Activated CD8-positive, alpha-beta T cell treated with anti-CD3 and anti-CD28 coated beads, Interleukin-2, amount 10 ng/mL, durations not matched to agents 7 days and 5 days (primary cell): ENCODE results near the gene ZNF644. TPM values are rescaled to one million over a fixed set of nuclear protein-coding genes. Genes with fewer than 3 reads are reported as not detected.
"Not testable (repeated sequence)": the region's sequence is repeated elsewhere in the genome, so short reads cannot be mapped to it uniquely, and the experiment has no call there.

Source experiments
- ATAC-seq: fragments of 150-1000 bp; cut with Tn5 transposase; one replicate; pipeline ENCODE4 v1.10.0; 2021; ENCODE audit warnings: moderate library complexity
- CTCF ChIA-PET: fragments of 350-600 bp; sonication (Branson Sonifier 250); formaldehyde crosslinking; loops from one replicate; lab custom pipeline; 2021; ENCODE audit warnings: antibody characterized with exemption; lab: Charles Lee
- POLR2A ChIA-PET: fragments of 350-600 bp; sonication (Branson Sonifier 250); formaldehyde crosslinking; loops from one replicate; lab custom pipeline; 2021; ENCODE audit warnings: antibody characterized with exemption; lab: Charles Lee
- DNase-seq: peaks from one replicate; pipeline ENCODE4 v3.0.0-alpha.2; 2020
- H3K27ac Mint-ChIP-seq: one replicate; pipeline ENCODE4 v1.8.0; 2021; ENCODE audit warnings: mild to moderate bottlenecking, mixed read lengths
- H3K27me3 Mint-ChIP-seq: one replicate; pipeline ENCODE4 v1.8.0; 2021; ENCODE audit warnings: low read depth, mixed read lengths
- H3K36me3 Mint-ChIP-seq: one replicate; pipeline ENCODE4 v1.8.0; 2021; ENCODE audit warnings: low read depth, mixed read lengths
- H3K4me1 Mint-ChIP-seq: one replicate; pipeline ENCODE4 v1.8.0; 2021; ENCODE audit warnings: low read depth, mixed read lengths
- H3K4me3 Mint-ChIP-seq: one replicate; pipeline ENCODE4 v1.8.0; 2021; ENCODE audit warnings: mild to moderate bottlenecking, mixed read lengths
- H3K9me3 Mint-ChIP-seq: one replicate; pipeline ENCODE4 v1.8.0; 2022; ENCODE audit warnings: mixed read lengths; ENCODE audit not compliant: insufficient read depth
- total RNA-seq, 2 experiments: library from RNA; stranded (reverse); gene quantifications; one replicate each; pipeline ENCODE4 v1.2.3, GENCODE V29; 2021

The ZNF644 gene
- total RNA-seq = 10 to 100 TPM; 49.4 to 52.2 TPM

DNA sequence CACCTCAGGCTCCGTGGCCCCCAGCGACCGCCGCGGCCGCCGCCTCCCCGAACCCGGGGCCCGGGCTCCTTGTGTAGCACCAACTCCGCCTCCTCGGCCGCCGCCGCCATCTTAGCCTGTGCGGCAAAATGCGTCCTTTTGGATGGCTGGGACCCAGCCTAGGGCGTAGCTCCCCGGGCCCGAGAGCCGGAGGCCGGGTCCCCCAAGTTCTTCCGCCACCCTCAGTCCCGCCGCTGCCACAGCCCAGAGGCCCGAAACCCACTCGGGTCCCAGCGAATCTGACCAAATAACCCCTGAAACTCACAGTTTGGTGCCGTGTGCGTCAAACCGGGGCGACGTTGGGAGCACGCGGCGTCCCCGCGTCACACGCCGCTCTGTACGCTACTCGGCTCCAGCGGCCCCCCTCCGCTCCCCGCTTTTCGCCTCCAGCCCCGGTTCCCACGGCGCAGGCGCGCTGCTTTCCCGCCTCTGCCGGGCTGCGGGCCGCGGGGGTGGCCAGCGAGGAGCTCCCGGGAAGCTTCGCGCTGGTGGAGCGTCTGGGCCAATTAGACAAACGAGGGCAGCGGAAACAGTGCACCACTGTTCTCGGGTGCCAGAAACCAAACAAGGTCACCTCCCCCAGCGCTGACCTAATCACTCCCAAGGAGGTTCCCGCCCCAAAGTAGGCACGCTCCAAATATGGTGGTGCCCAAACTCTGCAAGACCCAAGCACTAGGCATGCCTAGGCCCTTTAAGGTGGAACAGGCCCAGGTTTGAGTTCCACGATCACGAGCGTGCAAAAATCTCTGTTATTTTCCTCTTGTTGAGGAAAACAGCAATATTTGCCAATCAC, at the start of gene ZNF644:
Gene ZNF644 (minus strand): TSS at position 350 of the 832 bp plus-strand sequence. CDS start 39,682 bp downstream, outside the sequence.
- H3K9me3 Mint-ChIP-seq = no peaks in the 10 kb centered on the region
- ChIA-PET CTCF (no interaction called here), POLR2A (interaction anchor here (0.6 to 1.3 kb wide), 7 partner anchors 10 to 300 kb away, joined by 3 to 8 read pairs (median 4); no protein-coding TSS in a partner anchor)
- peak within 1 kb of the TSS; percentile 94 for H3K4me3 Mint-ChIP-seq
- H3K36me3 Mint-ChIP-seq = peaks cover 29% of the 10 kb centered on the region
- DNase-seq = peak; percentile 94
- H3K27ac Mint-ChIP-seq = peak within 1 kb of the TSS; percentile 99
- H3K27me3 Mint-ChIP-seq = no peaks in the 10 kb centered on the region
- ATAC-seq = peak; percentile 86
- peaks cover 41% of the 10 kb centered on the region for H3K4me1 Mint-ChIP-seq

DNA sequence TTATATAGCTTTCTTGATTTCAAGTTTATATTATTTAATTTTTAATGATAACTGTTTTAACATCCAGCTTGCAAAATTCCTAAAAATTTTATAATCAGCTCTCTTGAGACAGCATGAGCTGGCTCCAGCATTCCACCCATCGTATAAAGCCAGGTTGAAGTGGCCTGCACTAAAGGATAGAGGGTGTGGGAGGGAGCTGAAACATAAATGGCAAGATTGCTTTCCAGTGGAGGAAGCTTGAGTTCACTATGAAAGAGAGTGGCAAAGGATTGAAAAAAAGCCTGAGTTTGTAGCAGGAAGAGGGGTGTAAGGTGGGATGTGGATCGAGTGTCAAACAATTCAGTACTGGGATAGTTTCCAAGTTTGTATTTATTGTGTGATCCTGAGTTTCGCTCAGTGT, 48.5 kb upstream of the ZNF644 start:
- CTCF ChIA-PET = interaction anchor here (0.8 kb wide), 1 partner anchor 9 kb away, joined by 3 read pairs; no protein-coding TSS in a partner anchor
- POLR2A ChIA-PET = no interaction called here
- H3K4me1 Mint-ChIP-seq = no peaks in the 10 kb centered on the region
- no peak for ATAC-seq
- no peak for DNase-seq
- H3K36me3 Mint-ChIP-seq = no peaks in the 10 kb centered on the region
- peaks cover 3% of the 10 kb centered on the region for H3K27me3 Mint-ChIP-seq
- no peak overlapping the region for H3K27ac Mint-ChIP-seq
- no peaks in the 10 kb centered on the region for H3K9me3 Mint-ChIP-seq
- no peak overlapping the region for H3K4me3 Mint-ChIP-seq

- ATAC-seq (no peak), DNase-seq (no peak)
- H3K4me1 Mint-ChIP-seq = no peaks in the 10 kb centered on the region
- H3K27ac Mint-ChIP-seq = no peak overlapping the region
- no peaks in the 10 kb centered on the region for H3K36me3 Mint-ChIP-seq
- ChIA-PET CTCF (no interaction called here), POLR2A (no interaction called here)
- peaks cover 3% of the 10 kb centered on the region for H3K27me3 Mint-ChIP-seq
- no peaks in the 10 kb centered on the region for H3K9me3 Mint-ChIP-seq
- no peak overlapping the region for H3K4me3 Mint-ChIP-seq
Observed at GRCh38 chr1:91066538-91066937, 44.7 kb upstream of the ZNF644 start.

GRCh38 chr1:91065337-91065736, 43.5 kb upstream of the ZNF644 start:
- Mint-ChIP-seq H3K4me3 (no peak overlapping the region), H3K4me1 (no peaks in the 10 kb centered on the region), H3K36me3 (no peaks in the 10 kb centered on the region), H3K9me3 (no peaks in the 10 kb centered on the region), H3K27ac (no peak overlapping the region), H3K27me3 (peaks cover 3% of the 10 kb centered on the region)
- CTCF ChIA-PET = no interaction called here
- ATAC-seq (no peak), DNase-seq (no peak)
- POLR2A ChIA-PET = no interaction called here

GRCh38 chr1:91063403-91063802, 41.6 kb upstream of the ZNF644 start:
- H3K9me3 Mint-ChIP-seq, H3K4me3 Mint-ChIP-seq, CTCF ChIA-PET, H3K4me1 Mint-ChIP-seq, DNase-seq, H3K36me3 Mint-ChIP-seq, H3K27ac Mint-ChIP-seq, ATAC-seq, H3K27me3 Mint-ChIP-seq: not testable (repeated sequence)
- POLR2A ChIA-PET = interaction anchor here (0.6 kb wide), 1 partner anchor 28 kb away, joined by 3 read pairs; no protein-coding TSS in a partner anchor

DNA sequence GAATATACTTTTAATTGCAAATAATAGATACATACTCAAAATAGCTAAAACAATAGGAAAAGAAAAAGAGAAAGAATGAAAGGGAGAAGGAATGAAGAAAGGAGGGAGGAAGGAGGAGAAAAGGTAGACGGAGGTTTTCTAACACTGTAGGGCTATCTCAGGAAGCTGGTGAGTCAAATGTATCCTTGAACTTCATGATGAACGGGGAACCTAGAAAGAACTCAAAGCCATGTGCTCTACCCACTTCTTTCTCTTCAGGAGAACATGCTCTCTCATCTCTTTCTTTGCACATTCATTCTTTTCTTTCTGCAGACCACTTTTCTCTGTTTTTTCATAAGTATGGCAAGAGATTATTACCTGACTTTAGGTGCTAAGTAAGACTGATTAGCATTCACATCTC, 37.3 kb upstream of the ZNF644 start:
- Mint-ChIP-seq H3K27me3 (peaks cover 7% of the 10 kb centered on the region), H3K9me3 (no peaks in the 10 kb centered on the region), H3K4me3 (no peak overlapping the region), H3K36me3 (no peaks in the 10 kb centered on the region), H3K4me1 (no peaks in the 10 kb centered on the region), H3K27ac (no peak overlapping the region)
- POLR2A ChIA-PET = no interaction called here
- CTCF ChIA-PET = no interaction called here
- DNase-seq = no peak
- no peak for ATAC-seq

DNA sequence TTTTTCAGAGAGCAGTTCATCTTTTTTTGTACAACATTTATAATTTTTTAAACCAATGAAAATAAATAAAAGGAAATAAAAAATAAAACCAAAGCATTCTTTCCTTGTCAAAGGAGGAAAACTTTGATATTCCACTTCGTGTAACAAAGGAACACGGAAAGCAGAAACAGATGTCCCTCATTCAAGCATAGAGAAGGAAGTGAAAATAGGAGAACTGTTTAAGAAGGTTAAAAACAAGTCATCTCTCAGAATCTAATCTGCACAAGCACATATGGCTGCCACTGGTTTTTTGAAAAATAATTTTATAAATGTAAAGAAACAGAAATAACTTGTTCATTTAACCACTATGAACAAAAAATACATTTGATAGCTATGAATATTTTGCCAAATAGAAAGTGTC, 35.9 kb upstream of the ZNF644 start:
- no peaks in the 10 kb centered on the region for H3K9me3 Mint-ChIP-seq
- H3K4me3 Mint-ChIP-seq = no peak overlapping the region
- H3K27me3 Mint-ChIP-seq = peaks cover 7% of the 10 kb centered on the region
- no peak overlapping the region for H3K27ac Mint-ChIP-seq
- no peaks in the 10 kb centered on the region for H3K4me1 Mint-ChIP-seq
- ChIA-PET POLR2A (no interaction called here), CTCF (interaction anchor here (0.7 kb wide), 1 partner anchor 209 kb away, joined by 3 read pairs; no protein-coding TSS in a partner anchor)
- DNase-seq (no peak), ATAC-seq (no peak)
- no peaks in the 10 kb centered on the region for H3K36me3 Mint-ChIP-seq

DNA sequence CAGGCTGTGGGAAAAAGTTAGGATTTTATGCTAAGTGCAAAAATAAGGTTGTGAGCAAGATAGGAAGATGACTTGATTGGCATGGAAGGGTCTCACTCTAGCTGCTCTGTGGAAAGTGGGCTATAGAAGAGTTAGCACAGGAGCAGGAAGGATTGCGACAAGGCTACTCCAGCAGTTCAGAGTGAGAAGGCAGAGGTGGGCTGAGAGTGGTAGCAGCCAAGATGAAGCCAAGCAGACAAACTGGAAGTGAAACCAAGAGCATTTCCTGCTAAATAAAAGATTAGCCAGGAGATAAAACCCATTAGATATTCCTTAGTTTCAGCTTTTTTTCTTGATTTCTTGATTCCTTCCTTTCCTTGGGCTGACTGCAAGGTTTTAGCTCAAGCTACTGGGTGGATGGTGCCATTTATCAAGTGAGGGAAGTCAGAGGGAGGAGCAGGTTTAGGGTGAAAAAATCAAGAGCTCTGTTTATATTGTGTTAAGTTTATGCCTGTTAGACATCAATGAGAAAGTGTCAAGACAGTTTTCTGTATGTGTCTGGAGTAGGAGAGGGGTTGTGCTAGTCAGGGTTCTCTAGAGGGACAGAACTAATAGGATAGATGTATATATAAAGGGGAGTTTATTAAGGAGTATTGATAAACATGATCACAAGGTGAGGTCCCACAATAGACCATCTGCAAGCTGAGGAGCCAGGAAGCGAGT, 33.1 kb upstream of the ZNF644 start:
- Mint-ChIP-seq H3K27ac (no peak overlapping the region), H3K4me1 (no peaks in the 10 kb centered on the region), H3K36me3 (no peaks in the 10 kb centered on the region), H3K27me3 (peaks cover 9% of the 10 kb centered on the region), H3K4me3 (no peak overlapping the region), H3K9me3 (no peaks in the 10 kb centered on the region)
- no peak for DNase-seq
- CTCF ChIA-PET = no interaction called here
- ATAC-seq = no peak
- POLR2A ChIA-PET = no interaction called here

DNA sequence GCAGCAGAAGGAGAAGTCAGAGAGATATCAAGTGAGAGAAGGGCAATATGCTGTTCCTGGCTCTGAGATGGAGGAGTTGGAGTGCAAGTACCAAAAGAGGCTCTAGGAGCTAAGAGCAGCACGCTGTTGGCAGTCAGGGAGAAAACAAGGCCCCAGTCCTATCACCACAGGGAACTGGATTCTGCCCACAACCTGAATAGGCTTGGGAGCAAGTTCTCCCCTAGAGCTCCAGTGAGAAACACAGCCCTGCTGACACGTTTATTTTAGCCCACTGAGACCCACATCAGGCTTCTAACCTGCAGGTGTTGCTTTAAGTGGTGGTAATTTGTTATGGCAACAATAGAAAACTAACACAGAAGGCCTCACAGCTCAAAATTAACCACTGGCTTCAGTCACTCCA, 31.8 kb upstream of the ZNF644 start:
- H3K27me3 Mint-ChIP-seq = peaks cover 4% of the 10 kb centered on the region
- no peaks in the 10 kb centered on the region for H3K36me3 Mint-ChIP-seq
- ATAC-seq = no peak
- no peak overlapping the region for H3K4me3 Mint-ChIP-seq
- H3K27ac Mint-ChIP-seq = no peak overlapping the region
- CTCF ChIA-PET = no interaction called here
- DNase-seq = no peak
- H3K4me1 Mint-ChIP-seq = no peaks in the 10 kb centered on the region
- POLR2A ChIA-PET = no interaction called here
- no peaks in the 10 kb centered on the region for H3K9me3 Mint-ChIP-seq

DNA sequence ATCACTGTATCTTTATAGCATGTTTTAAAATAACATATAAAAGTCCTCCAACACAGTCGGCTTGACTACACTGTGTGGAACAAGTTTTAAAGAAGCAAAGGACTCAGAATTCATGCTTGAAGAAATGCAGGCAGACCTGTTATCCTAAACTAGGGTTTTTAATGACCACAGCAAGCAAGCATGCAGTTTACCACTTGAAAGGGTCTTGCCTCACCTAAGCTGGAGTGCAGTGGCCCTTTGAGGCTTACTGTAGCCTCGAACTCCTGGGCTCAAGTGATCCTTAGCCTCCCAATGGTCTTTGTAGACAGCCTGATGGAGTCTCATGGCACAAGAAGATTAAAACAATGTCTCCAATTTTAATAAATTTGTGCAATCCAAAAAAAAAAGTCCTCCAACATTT, 27.7 kb upstream of the ZNF644 start:
- H3K9me3 Mint-ChIP-seq, H3K27ac Mint-ChIP-seq, H3K27me3 Mint-ChIP-seq, CTCF ChIA-PET, ATAC-seq, H3K4me1 Mint-ChIP-seq, POLR2A ChIA-PET, H3K36me3 Mint-ChIP-seq, H3K4me3 Mint-ChIP-seq, DNase-seq: not testable (repeated sequence)

DNA sequence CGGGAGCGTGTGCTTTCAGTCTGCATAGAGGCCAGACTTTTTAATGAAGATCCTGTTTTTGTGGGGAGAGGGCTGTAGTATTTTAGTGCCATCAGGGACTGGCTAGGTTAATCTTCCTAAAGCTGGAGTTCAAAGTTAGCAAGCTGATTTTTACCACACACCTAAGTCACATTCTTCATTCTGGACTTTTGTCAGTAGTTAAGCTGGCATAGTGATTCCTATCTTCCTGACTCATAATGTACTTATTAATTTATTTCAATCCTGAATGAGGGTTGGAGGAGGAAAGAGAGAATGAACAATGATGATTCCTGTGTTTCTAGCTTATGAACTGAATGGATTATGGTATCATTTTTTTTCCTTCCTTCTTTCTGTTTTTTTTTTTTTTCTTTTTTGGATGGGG, 24.9 kb upstream of the ZNF644 start:
- ChIA-PET CTCF (no interaction called here), POLR2A (no interaction called here)
- no peaks in the 10 kb centered on the region for H3K27me3 Mint-ChIP-seq
- no peaks in the 10 kb centered on the region for H3K36me3 Mint-ChIP-seq
- no peak overlapping the region for H3K4me3 Mint-ChIP-seq
- DNase-seq (no peak), ATAC-seq (no peak)
- no peaks in the 10 kb centered on the region for H3K9me3 Mint-ChIP-seq
- no peak overlapping the region for H3K27ac Mint-ChIP-seq
- H3K4me1 Mint-ChIP-seq = no peaks in the 10 kb centered on the region

GRCh38 chr1:91045284-91045683, 23.4 kb upstream of the ZNF644 start:
- CTCF ChIA-PET = no interaction called here
- ATAC-seq = no peak
- Mint-ChIP-seq H3K4me3 (no peak overlapping the region), H3K27ac (no peak overlapping the region), H3K36me3 (no peaks in the 10 kb centered on the region), H3K4me1 (no peaks in the 10 kb centered on the region), H3K9me3 (peaks cover 8% of the 10 kb centered on the region), H3K27me3 (no peaks in the 10 kb centered on the region)
- no peak for DNase-seq
- POLR2A ChIA-PET = no interaction called here
